MM.1S (cell line): Measurements from ENCODE around the gene GDPD5.

Source experiments
- EZH2 ChIP-seq: fragments of 300-600 bp; sonication (generic); optimal IDR thresholded peaks from 2 replicates; pipeline ENCODE3; 2017; ENCODE audit warnings: low read depth, mild to moderate bottlenecking, antibody characterized with exemption, low read length, mixed read lengths
- TF ChIP-seq, protein P1 (sequence below): fragments of 300-600 bp; sonication (generic); IDR thresholded peaks from 2 replicates; pipeline ENCODE4 v1.5.1; 2016; ENCODE audit warnings: antibody characterized with exemption, low read length, mixed read lengths

DNA sequence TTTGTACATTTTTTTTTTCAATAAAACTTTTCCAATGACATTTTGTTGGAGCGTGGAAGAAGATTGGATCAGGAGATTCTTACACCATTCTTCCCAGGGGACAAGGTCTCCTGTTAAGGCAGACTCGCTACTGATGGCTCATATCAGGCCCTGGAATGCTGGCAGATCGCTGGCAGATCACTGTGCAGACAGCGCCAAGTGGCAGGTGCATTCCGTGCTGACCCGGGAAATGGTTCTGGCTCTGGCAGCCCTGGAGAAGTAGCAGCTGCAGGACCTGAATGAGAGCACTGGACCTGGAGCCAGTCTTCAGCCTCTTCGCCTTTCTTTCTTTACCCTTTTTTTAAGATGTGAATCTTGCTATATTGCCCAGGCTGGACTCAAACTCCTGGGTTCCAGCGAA, 47.0 kb upstream of the GDPD5 start:
- TF ChIP-seq, protein P1, sequence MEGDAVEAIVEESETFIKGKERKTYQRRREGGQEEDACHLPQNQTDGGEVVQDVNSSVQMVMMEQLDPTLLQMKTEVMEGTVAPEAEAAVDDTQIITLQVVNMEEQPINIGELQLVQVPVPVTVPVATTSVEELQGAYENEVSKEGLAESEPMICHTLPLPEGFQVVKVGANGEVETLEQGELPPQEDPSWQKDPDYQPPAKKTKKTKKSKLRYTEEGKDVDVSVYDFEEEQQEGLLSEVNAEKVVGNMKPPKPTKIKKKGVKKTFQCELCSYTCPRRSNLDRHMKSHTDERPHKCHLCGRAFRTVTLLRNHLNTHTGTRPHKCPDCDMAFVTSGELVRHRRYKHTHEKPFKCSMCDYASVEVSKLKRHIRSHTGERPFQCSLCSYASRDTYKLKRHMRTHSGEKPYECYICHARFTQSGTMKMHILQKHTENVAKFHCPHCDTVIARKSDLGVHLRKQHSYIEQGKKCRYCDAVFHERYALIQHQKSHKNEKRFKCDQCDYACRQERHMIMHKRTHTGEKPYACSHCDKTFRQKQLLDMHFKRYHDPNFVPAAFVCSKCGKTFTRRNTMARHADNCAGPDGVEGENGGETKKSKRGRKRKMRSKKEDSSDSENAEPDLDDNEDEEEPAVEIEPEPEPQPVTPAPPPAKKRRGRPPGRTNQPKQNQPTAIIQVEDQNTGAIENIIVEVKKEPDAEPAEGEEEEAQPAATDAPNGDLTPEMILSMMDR: no peak
- no peak for TF ChIP-seq EZH2
